DOHH2 (cell line): ENCODE measurements around the gene KHNYN.

ENCODE experiments used
- CTCF ChIP-seq: fragments of 200-600 bp; sonication (generic); IDR thresholded peaks from one replicate; pipeline ENCODE4 v1.5.1; 2014; ENCODE audit warnings: antibody characterized with exemption, mild to moderate bottlenecking, low read depth, low read length; ENCODE audit not compliant: poor library complexity, severe bottlenecking
- EZH2phosphoT487 ChIP-seq: fragments of 200-600 bp; sonication (generic); IDR thresholded peaks from 2 replicates; pipeline ENCODE4 v1.6.1; 2017; ENCODE audit warnings: borderline replicate concordance, mild to moderate bottlenecking, antibody characterized with exemption, low read length, moderate library complexity, mixed read lengths

DNA sequence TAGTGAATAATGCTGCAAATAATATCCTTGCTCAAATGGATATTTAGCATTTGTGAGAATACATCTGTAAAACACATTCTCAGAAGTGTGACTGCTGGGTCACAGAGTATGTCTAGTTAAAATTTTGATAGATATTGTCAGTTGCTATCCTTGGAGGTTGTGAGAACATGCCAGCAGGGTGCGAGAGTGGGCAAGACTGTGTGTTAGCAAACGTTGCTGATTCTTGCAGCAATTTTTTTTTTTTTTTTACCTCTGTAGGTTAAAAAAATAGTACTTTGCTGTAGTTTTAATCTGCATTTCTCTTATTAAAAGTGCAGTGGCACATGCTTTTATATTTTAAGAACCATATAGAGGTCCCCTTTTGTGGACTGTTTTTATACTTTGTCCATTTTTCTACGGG is 35.5 kb upstream of the KHNYN start:
- no peak for TF ChIP-seq CTCF
- no peak for TF ChIP-seq EZH2phosphoT487
